Dermis blood vessel endothelial cell (primary cell): ENCODE results near the gene MFN2. TPM values are rescaled to one million over a fixed set of nuclear protein-coding genes. Genes with fewer than 3 reads are reported as not detected.
A peak's percentile ranks its signal among the peaks of the same experiment; 100 is the strongest.
"Not testable (repeated sequence)": the region's sequence is repeated elsewhere in the genome, so short reads cannot be mapped to it uniquely, and the experiment has no call there.

Experiments used
- DNase-seq: peaks from one replicate; pipeline ENCODE4 v3.0.0; 2010
- total RNA-seq: library from RNA; depleted of rRNA; stranded (reverse); fragments of >200 nt; gene quantifications from 2 replicates; pipeline ENCODE4 v1.2.3, GENCODE V29; 2014

The MFN2 gene
- 61.1 and 95.3 TPM in 2 replicates for total RNA-seq

DNA sequence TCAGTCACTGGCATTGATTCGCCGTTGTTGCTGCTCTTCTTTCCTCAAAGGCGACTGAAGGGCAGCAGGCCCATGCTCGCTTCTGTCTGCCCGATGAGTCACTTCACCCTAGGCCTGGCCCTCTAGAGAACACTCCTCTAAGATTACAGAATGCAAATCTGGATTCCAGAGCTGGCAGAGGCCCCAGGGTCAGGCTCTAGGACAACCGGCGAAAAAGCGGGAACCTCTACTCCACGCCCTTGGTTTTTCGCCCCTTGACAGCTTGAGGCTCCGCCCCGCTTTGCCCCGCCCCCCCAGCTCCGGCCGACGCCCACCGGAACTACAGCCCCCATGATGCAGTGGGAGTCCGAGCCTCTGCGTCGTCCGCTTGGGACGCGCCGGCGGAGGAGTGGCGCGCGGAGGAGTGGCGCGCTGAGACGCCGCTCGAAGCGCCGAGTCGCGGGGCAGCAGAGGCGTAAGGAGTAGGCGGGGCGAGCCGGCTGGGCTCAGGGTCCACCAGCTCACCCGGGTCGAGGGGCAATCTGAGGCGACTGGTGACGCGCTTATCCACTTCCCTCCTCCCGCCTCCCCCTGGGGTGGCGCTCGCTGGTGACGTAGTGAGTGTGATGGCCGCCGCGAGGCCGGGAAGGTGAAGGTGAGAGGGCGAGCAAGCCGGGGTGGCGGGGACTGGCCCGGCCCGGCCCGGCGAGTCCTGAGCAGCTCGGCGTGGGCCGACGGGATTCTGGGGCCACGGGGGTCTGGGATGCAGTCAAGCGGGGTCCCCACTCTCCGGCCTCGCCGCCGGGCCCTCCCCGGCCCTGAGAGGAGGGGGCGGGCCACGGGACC lies at the start of gene MFN2:
MFN2 (plus strand) TSS at position 594 of the 825 bp plus-strand sequence. CDS start 8,725 bp downstream, outside the sequence.
- peak; percentile 99 for DNase-seq

DNA sequence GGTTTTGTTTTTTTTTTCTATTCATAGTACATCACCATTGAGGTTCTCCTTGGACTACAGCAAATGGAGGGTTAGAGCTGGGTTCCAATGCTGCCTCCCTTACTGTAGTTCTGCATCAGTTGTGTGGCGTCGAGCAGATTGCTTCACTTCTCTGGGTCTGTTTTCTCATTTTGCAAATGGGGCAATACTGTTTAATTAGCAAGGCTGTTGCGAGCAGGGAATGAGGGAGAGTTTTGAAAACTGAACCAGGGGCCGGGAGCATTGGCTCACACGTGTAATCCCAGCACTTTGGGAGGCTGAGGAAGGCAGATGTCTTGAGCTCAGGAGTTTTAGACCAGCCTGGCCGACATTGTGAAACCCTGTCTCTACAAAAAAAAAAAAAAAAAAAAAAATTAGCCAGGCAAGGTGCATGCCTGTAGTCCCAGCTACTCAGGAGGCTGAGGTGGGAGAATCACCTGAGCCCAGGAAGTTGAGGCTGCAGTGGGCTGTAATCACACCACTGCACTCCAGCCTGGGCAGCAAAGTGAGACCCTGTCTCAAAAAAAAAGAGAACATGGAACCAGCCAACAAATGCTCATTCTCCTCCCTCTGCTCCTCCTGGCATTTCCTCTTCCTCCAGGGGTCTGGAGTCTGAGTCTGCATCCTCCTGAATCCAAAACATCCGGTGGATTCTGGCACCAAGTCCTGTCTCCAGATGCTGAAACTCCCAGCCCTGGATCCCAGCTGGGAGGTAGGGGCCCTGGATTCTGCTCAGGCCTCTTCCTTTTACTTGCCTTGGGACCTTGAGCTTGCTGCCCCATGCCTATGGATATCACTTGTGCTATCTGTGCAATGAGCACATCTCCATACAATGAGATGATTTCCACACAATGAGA lies 49.4 kb upstream of the MFN2 start:
- DNase-seq, result peak; percentile 90

DNA sequence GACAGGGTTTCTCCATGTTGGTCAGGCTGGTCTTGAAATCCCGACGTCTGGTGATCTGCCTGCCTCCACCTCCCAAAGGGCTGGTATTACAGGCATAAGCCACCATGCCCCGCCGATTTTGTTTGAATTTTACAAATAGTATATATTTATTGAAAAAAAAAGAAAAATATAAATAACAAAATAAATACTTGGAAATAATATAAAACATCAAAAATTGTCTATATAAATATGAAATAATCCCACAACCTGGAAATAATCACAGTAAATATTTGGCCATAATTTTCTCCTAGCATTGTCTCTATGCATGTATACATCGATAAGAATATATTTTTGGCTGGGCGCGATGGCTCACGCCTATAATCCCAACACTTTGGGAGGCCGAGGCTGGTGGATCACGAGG lies 48.4 kb upstream of the MFN2 start:
- DNase-seq, result no peak

DNA sequence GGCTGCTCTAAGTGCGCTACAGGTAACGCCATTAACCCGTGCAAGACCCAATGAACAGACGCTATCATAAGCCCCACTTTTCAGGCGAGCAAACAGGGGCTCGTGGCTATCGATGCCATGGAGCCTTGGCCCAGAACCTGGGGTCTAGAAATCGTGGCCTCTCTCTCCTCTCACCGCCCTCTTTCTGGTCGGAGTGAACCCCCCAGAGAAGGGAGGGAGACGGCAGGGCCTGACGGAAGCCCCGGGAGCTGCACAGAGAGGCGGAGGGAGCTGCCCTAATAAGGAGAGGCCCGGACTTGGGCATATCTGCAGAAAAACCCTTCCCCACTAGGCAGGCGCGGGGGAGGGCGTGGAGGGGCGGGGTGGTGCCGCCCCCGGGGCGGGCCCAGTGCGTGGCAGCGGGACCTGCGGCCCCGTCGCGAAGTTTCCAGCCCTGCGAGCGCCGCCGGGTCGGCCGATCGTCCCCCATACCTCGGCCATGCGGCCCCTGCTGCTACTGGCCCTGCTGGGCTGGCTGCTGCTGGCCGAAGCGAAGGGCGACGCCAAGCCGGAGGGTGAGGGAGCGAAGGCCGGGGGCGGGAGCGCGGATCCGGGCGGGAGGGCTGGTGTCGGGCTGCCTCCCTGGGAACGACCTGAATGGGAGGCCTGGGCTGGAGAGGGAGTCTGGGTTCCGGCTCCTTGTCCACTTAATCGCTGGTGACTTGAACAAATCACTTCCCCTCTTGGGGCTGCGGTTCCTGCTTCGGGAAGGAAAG lies 45.8 kb upstream of the MFN2 start, which contains the start of gene PLOD1:
PLOD1 (plus strand) TSS at position 416 of the 755 bp plus-strand sequence; CDS start at position 479, 63 bp downstream.
- peak; percentile 91 for DNase-seq

DNA sequence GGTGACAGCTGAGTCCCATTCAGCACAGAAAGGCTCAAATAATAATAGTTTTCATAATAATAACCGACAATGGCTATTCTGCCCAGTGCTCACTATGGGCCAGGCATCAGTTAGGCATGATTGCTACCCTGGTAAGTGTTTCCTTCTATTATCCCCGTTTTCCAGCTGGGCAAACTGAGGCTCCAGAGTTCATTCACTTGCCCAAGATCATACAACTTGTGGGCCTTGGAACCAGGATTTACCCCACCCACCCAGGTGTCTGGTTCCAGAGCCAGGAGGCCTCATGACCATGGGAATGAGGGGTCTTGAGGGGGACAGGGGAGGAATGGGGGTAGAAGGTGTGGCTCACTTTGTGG lies 45.2 kb upstream of the MFN2 start:
- no peak for DNase-seq

DNA sequence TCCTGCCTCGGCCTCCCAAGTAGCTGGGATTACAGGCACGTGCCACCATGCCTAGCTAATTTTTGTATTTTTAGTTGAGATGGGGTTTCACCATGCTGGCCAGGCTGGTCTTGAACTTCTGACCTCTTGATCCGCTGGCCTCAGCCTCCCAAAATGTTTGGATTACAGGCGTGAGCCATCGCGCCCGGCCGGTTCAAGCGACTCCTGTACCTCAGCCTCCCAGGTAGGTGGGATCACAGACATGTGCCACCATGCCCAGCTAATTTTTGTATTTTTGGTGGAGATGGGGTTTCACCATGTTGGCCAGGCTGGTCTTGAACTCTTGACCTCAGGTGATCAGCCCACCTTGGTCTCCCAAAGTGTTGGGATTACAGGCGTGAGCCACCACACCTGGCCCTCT lies 44.5 kb upstream of the MFN2 start:
- DNase-seq, result not testable (repeated sequence)

DNA sequence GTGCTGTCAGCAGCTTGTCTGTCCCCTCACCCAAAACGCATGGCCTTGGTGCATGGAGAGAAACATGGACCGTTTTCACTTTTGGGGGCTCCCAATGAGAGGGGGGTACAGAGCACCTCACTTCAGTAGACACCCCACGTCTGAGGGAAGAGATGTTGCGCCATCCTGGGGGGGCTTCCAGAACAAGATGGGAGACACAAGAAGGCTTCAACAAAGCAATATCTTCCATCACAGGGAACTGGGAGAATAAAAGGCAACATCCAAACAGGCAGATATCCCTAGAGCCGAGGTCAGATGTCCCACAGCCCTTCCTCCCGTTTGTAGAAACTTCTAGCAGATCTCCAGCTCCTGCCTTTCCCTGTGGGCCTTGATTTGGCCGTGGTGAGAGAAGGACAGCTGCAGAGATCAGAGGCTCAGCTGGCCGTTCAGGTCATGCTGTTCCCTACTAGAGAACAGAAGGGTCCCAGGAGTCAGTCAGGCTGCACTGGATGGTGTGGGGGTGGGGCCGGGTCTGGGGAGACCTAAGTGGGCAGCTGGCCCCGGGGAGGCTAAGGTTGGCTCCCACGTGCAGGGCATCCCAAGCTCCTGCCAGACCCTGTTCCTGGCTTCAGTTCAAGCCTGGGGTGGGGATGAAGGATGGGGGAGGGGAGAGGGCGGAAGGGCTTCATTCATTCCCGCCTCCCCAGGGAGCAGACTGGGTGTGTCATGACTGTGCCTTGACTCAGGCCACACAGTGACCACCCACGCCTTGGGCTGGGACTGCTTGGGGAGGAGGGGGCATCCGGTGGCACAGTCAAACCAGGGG lies 41.3 kb upstream of the MFN2 start:
- DNase-seq, result no peak

DNA sequence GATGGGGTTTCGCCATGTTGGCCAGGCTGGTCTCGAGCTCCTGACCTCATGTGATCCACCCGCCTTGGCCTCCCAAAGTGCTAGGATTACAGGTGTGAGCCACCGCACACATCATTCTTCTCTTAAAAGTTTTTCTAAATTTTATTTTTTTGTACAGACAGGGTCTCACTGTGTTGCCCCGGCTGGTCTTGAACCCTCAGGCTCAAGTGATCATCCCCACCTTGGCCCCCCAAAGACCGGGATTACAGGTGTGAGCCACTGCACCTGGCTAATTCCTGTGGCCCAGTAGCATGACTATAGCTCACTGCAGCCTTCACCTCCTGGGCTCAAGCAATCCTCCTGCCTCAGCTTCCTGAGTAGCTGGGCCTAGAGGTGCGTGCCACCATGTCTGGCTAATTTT lies 40.5 kb upstream of the MFN2 start:
- DNase-seq, result not testable (repeated sequence)

DNA sequence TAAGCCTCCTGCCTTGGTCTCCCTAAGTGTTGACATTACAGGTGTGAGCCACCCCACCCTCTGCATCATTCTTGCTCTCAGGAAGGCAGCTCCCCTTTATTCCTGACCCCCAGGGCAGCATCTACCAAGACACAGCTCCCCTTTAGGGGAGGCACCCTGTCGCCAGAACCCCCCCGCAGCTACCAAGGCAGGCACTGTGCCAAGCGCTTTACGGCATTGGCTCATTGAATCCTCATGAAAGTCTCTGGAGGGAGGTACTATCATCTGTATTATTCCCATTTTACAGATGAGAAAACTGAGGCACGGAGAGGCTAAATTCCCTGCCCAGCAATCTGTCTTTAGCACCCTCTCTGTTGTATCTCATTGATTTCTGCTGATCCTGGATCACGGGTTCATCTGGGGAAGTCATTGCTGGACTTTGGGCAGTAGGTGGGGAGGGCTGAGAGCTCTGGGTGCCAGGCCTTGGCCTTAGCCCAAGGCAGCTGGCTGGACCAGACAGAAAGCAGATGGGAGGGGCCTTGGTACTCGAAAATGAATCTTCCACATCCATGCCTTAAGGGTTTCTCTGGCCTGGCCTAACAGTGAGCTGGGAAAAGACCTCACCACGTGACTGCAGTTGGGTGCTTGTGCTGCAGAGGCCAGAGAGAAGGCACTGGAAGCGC lies 39.9 kb upstream of the MFN2 start:
- no peak for DNase-seq

DNA sequence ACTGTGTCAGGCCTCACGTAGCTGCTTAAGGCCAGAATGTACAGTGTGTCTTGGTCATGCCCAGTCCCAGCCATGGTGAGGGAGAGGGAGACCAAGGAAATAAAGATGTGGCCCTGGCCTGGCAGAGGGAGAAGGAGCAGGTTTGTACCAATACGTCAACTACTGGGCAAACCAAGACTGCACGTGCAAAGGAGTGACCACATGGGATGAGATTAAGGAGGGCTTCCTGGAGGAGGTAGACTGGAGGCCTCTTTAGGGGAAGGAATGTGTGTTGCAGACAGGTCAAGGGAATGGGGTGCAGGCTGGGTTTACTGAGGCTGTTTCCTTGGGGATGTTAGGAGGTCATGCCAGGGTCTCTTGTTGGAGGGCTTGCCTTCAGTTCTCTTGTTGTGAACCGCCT lies 38.0 kb upstream of the MFN2 start:
- DNase-seq, result no peak

DNA sequence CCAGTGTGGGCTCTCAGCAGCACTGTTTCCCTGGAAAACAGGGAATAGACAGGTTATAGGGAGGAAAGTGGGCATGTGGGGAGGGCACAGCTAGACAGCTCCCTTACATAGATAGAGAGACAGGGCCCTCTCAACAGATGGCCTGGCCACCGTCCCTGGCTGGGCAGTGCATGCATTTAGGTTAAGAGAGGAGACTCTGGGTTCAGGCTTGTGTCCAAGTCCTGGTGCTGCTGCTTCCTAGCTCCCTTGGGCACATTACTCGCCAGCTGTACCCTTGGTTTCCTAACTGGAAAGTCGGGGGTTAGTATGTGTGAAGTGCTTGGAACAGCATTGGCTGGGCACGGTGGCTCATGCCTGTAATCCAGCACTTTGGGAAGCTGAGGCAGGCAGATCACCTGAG lies 36.6 kb upstream of the MFN2 start:
- DNase-seq, result no peak

DNA sequence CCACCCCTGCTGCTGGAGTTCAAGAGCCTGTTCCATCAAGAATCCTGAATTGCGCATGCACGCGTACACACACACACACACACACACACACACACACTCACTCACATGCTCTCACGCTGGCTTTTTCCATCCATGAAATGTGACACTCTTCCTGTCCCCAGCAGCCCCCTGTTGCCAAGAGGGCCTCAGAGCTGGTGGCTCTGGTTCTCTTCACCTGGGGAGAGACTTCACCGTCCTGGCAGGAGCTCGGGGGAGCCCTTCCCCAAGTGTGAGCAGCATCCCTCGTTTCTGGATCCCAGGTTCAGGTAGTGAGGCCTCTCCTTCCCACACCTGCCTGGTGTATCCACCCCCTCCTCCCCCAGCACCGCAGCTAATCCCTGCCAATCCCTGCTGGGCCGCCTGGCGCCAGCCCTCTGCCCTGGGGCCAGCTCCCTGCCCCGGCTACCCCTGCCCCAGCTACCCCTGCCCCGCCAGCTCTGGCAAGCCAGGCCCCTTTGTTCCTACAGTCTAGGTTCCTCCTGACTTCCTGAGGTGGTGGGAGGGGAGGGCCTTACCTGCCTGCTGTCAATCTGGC lies 35.8 kb upstream of the MFN2 start:
- DNase-seq, result no peak

DNA sequence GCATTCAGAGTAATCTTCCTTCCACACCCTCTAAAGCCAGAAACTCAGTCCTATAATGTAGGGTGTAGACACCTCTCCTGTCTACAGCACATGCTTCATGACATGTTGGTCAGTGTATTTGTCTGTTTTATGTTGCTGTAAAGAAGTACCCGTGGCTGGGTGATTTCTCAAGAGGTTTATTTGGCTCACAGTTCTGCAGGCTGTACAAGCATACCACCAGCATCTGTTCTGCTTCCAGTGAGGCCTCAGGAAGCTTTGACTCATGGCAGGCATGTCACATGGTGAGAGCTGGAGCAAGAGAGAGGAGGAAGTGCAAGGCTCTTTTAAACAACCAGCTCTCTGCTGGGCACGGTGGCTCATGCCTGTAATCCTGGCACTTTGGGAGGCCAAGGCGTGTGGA lies 33.6 kb upstream of the MFN2 start:
- no peak for DNase-seq

DNA sequence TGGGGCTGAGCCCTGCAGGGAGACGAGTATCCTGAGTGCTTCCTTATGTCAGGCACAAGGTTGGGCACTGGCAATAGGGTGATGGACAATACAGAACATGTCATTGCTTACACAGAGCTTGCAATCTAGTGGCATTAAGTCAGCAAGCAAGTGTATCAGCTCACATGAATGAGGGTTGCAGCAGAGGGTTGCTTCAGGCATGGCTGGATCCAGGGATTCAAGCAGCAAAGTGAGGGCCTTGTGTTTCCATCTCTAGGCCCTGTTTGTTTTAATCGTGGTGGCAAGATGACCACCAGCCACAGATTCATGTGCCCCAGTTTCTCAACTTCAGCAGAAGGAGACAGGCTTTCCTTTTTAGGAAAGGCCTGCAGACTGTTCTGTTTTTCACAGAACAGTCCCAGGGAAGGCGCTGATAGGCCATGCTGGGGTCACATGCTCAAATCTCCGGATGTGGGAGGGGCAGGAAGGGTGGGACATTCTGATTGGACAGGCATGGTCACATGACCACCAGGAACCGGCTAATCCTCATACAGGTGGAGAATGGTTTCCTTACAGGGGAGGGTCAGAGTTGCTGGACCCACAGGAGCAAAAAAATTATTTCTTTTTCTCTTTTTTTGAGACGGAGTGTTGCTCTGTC lies 31.3 kb upstream of the MFN2 start:
- peak; percentile 53 for DNase-seq

DNA sequence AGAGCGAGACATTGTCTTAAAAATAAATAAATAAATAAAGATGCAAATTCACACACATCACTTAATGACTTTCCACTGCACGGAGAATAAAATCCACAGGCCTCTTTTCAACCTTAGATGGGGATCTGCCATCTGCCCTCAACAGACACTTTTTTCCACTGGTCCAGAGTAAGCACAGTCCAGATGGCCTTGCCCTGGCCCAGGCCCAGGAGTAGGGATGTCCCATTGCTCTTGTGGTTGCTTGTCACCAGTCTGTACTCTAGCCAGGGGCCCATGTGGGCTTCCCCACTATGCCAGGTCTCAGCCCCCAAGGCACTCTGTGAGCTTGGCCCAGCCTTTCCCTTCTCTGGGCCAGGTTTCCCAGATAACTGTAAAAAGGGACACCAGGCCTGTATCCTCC lies 28.3 kb upstream of the MFN2 start:
- no peak for DNase-seq

DNA sequence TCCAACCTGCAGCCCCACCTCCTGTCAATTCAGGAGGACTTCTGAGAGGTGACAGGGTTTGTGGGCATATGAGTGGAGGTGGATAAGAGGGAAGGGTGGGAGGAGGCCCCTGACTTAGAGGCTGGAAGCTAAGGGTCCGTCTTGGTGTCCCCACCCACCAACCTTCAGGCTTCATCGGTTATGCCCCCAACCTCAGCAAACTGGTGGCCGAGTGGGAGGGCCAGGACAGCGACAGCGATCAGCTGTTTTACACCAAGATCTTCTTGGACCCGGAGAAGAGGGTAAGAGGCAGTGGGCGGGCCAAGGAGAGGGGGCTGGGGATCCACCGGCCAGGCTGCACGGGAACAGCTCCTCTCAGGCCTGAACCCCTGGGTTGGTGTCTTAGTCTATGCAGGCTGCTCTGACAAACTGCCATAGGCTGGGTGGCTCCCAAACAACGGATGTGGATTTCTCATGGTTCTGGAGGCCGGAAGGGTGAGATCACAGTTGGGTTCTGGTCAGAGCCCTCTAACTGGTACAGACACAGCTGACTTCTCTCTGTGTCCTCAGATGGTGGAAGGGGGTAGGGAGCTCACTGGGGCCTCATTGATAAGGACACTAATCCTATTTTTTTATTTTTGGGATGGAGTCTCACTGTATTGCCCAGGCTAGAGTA lies 27.7 kb upstream of the MFN2 start:
- DNase-seq, result peak; percentile 44

DNA sequence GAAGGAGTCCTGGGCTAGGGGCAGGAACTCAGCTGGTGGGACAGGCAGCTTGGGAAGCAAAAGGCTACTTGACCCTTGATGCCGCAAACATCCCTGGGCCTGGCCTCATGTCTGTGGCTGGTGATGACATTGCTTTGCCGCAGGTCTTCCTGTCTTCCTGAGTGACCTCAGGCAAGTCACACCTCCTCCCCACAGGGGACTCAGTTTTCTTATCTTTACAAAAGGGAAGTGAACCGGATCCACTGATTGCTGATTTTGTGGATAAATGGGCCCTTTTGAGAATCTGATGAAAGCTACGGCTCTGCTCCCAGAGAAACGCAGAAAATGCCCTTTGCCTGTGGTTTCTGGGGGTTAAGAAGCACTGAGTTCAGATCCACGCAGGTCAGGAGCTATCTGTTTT lies 25.0 kb upstream of the MFN2 start:
- no peak for DNase-seq

DNA sequence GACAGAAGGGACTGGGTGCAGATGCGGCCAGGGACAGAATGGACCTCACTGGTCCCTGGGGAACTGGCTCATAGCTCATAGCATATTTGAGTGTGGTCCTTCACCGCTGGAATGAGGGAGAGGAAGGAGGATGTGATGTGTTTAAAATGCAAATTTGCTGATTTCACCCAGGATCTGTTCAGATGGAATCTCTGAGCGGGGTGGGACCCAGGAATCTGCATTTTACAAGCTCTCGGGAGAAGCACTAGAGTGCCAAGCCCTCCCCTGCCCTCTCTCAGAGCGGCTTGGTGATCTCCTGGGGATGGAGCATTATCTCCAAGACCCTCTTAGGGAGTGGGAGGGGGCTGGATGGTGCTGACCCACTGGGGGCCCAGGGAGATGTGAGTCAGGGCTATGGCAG lies 22.8 kb upstream of the MFN2 start:
- DNase-seq, result no peak

DNA sequence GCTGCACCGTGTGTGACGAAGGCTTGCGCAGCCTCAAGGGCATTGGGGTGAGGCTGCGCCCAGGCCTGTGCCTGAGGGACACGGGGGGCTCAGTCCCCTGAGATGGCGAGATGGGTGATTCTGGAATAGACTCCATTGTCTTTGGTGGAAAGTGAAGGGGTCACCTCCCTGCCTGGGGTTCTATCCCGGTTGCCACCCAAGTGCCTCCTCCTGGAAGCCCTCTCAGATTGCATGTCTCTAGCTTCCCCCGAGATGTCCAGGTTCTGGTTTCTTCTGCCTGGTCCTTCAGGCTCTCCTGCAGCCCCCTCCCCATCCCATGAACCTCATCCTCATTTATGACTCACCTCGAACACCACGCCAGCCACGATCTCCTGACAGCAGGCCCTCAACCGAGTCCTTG lies 22.3 kb upstream of the MFN2 start:
- DNase-seq, result no peak

DNA sequence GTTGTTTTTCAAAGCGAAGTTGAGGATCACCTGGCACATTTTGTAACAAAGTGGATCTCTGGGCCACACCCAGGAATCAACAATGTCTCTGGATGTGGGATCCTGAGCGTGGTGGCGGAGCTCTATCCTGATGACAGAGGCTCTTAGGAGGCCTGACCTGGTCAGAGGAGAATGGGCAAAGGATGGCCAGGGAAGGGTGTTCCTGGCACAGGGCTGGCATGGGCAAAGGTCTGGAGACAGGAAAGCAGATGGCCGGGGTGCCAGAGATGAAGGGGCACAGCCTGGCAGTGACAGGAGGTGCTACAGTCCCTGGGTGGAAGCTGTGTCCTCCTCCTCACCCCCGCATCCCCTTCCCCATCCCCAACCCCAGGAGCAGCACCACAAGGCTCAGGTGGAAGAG lies 20.0 kb upstream of the MFN2 start:
- no peak for DNase-seq
